ENCODE measurements around the gene EFHC1.

DNA sequence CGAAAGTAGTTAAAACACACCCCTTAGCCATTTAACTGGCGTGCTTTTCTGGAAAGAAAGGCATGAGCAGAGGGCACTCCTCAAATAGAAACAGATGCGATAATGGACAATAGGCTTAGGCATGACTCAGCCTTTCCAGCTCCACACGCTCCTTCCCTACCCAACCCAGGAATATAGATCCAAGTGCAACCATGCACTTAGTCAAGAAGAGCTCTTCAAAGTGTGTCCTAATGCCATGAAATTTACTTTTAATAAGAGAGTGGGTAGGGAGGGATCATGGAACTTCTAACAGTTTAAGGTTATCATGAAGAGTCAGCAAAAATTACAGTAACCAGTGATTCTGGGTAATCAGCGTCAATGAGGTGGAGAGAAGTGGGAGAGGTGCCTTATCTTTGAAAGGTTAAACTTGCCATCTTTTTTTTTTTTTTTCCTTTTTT is 2.4 kb upstream of the EFHC1 start:
- TF ChIP-seq, protein P1, sequence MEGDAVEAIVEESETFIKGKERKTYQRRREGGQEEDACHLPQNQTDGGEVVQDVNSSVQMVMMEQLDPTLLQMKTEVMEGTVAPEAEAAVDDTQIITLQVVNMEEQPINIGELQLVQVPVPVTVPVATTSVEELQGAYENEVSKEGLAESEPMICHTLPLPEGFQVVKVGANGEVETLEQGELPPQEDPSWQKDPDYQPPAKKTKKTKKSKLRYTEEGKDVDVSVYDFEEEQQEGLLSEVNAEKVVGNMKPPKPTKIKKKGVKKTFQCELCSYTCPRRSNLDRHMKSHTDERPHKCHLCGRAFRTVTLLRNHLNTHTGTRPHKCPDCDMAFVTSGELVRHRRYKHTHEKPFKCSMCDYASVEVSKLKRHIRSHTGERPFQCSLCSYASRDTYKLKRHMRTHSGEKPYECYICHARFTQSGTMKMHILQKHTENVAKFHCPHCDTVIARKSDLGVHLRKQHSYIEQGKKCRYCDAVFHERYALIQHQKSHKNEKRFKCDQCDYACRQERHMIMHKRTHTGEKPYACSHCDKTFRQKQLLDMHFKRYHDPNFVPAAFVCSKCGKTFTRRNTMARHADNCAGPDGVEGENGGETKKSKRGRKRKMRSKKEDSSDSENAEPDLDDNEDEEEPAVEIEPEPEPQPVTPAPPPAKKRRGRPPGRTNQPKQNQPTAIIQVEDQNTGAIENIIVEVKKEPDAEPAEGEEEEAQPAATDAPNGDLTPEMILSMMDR (conservative IDR thresholded peaks at IDR 0.05; ENCODE audit: low read length), result no peak
- TF ChIP-seq EZH2phosphoT487 (IDR thresholded peaks at IDR 0.05; ENCODE audit: borderline replicate concordance, low read depth, low read length), result no peak
